Endodermal cell (in vitro differentiated cells): ENCODE data around the gene WDR86. TPM values are rescaled to one million over a fixed set of nuclear protein-coding genes. Genes with fewer than 3 reads are reported as not detected.

Experiments
- DNase-seq: peaks from one replicate; pipeline ENCODE4 v3.0.0-alpha.2; 2017
- H3K27ac ChIP-seq: 2 replicates; pipeline ENCODE4 v1.5.1; 2013; ENCODE audit warnings: mild to moderate bottlenecking, low read depth, low read length, moderate library complexity
- H3K27me3 ChIP-seq: 2 replicates; pipeline ENCODE4 v1.6.1; 2013; ENCODE audit warnings: mild to moderate bottlenecking, low read length, moderate library complexity; ENCODE audit not compliant: insufficient read depth, control insufficient read depth, poor library complexity, severe bottlenecking
- H3K36me3 ChIP-seq: 2 replicates; pipeline ENCODE4 v1.7.0; 2013; ENCODE audit warnings: mild to moderate bottlenecking, low read length, moderate library complexity; ENCODE audit not compliant: control insufficient read depth, insufficient read depth
- H3K4me1 ChIP-seq: one replicate; pipeline ENCODE4 v1.7.0; 2013; ENCODE audit warnings: low read length; ENCODE audit not compliant: control insufficient read depth, insufficient read depth
- H3K4me3 ChIP-seq: 2 replicates; pipeline ENCODE4 v1.5.1; 2013; ENCODE audit warnings: mild to moderate bottlenecking, low read length, moderate library complexity
- H3K9ac ChIP-seq: 2 replicates; pipeline ENCODE4 v1.6.1; 2013; ENCODE audit warnings: mild to moderate bottlenecking, low read length, moderate library complexity; ENCODE audit not compliant: poor library complexity, severe bottlenecking; ENCODE audit errors: extremely low read depth
- H3K9me3 ChIP-seq: 2 replicates; pipeline ENCODE4 v1.6.1; 2013; ENCODE audit warnings: mild to moderate bottlenecking, low read length, moderate library complexity; ENCODE audit not compliant: control insufficient read depth
- H3K27ac Mint-ChIP-seq: 2 replicates; pipeline ENCODE4 v1.8.0; 2020; ENCODE audit warnings: mixed read lengths
- H3K27me3 Mint-ChIP-seq: 2 replicates; pipeline ENCODE4 v1.8.0; 2021; ENCODE audit warnings: mild to moderate bottlenecking, mixed read lengths; ENCODE audit not compliant: insufficient read depth
- H3K36me3 Mint-ChIP-seq: 2 replicates; pipeline ENCODE4 v1.8.0; 2020; ENCODE audit warnings: low read depth, mixed read lengths
- H3K4me1 Mint-ChIP-seq: 2 replicates; pipeline ENCODE4 v1.8.0; 2020; ENCODE audit warnings: mixed read lengths
- H3K4me3 Mint-ChIP-seq: 2 replicates; pipeline ENCODE4 v1.8.0; 2020; ENCODE audit warnings: mild to moderate bottlenecking, moderate library complexity, mixed read lengths
- H3K9me3 Mint-ChIP-seq: 2 replicates; pipeline ENCODE4 v1.8.0; 2020; ENCODE audit warnings: mild to moderate bottlenecking, mixed read lengths
- WGBS, 2 experiments: methylation state at CpG; one replicate each; pipeline versions ENCODE4 v1.1.5 to v1.1.7; 2013; ENCODE audit warnings: missing lambda C conversion rate in 2 of 2, mixed read lengths in 1 of 2; ENCODE audit not compliant: insufficient coverage in 1 of 2, insufficient read length in 1 of 2; 5-methylcytosine and 5-hydroxymethylcytosine counted together
- total RNA-seq, 2 donors: library from RNA; stranded (reverse); fragmentation: NEBNext Ultra II Directional in 1 of 2; extraction: Animal tissue kit (Norgen Biotek cat#: 25700) in 1 of 2; gene quantifications; 2 replicates in 1 of 2; 3 replicates in 1 of 2; pipeline ENCODE4 v1.2.1, GENCODE V29; 2021
- TF ChIP-seq, protein P1 (sequence below): fragments of 200-600 bp; sonication (generic); conservative IDR thresholded peaks from 2 replicates; pipeline ENCODE4 v1.5.0; 2021; ENCODE audit warnings: antibody characterized with exemption, mild to moderate bottlenecking

The WDR86 gene
- total RNA-seq, 2 donors from 2014 or later: 83.3 to 94.2 TPM

DNA sequence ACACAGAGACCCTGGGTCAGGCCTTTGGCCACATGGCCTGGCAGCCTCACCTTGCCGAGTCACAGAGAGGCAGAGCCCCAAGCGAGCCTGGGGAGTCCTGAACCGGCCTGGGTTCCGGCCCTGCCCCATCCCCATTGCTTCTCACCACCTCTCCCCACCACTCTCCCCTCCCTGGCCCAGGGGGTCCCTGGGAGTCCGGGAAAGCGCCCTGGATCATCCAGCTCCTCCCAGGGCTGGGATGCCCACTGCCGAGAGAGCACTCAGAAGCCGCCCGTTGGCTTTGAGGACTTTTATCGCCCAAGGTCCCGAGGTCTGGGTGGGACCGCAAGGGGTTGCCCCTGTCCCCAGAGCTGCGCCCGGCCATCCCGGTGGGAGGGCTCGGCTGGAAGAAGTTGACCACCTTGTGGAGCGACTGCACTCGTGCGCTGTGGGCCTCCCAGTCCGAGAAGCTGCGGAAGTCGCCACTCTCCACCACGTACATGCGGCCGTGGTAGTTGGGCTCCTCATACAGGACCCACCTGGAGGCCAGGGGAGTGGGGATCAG is 22.0 kb upstream of the WDR86 start:
- 94 to 95% methylated on average over 19 to 25 of the region's 25 CpGs for WGBS, 2 experiments
- TF ChIP-seq, protein P1, sequence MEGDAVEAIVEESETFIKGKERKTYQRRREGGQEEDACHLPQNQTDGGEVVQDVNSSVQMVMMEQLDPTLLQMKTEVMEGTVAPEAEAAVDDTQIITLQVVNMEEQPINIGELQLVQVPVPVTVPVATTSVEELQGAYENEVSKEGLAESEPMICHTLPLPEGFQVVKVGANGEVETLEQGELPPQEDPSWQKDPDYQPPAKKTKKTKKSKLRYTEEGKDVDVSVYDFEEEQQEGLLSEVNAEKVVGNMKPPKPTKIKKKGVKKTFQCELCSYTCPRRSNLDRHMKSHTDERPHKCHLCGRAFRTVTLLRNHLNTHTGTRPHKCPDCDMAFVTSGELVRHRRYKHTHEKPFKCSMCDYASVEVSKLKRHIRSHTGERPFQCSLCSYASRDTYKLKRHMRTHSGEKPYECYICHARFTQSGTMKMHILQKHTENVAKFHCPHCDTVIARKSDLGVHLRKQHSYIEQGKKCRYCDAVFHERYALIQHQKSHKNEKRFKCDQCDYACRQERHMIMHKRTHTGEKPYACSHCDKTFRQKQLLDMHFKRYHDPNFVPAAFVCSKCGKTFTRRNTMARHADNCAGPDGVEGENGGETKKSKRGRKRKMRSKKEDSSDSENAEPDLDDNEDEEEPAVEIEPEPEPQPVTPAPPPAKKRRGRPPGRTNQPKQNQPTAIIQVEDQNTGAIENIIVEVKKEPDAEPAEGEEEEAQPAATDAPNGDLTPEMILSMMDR: no peak
- Histone ChIP-seq H3K4me1 (peaks cover 8% of the 10 kb centered on the region), H3K9me3 (no peaks in the 10 kb centered on the region), H3K36me3 (no peaks in the 10 kb centered on the region), H3K27ac (no peak overlapping the region), H3K27me3 (no peaks in the 10 kb centered on the region), H3K9ac (no peak overlapping the region), H3K4me3 (no peak overlapping the region)
- no peaks in the 10 kb centered on the region for H3K27me3 Mint-ChIP-seq
- peaks cover 34% of the 10 kb centered on the region for H3K4me1 Mint-ChIP-seq
- no peak overlapping the region for H3K4me3 Mint-ChIP-seq
- H3K9me3 Mint-ChIP-seq: no peaks in the 10 kb centered on the region
- H3K36me3 Mint-ChIP-seq: peaks cover 2% of the 10 kb centered on the region
- no peak for DNase-seq
- H3K27ac Mint-ChIP-seq: no peak overlapping the region

DNA sequence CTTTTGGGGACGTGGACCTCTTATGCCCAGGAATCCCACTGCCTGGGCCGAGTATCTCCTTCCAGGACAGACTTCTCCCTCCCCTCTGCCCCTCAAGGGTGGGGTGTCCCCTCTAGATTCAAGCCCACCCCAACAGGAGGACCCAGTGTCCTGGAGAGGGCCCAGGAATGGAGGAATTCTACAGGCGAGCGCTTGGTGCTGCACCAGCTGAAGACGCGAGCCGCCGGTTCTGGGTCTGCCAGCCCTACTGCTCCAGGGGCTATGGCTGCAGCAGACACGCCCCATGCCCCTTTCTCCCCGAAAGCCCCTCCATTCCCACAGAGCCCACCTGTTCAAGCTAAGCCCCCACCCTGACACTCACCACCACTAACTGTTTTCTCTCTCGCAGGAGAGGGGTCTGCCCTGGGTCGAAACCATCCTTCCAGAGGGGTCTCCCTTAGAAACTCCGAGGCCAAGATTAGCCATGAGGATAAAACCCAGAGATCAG is 21.5 kb upstream of the WDR86 start:
- no peak for DNase-seq
- no peak overlapping the region for H3K27ac Mint-ChIP-seq

DNA sequence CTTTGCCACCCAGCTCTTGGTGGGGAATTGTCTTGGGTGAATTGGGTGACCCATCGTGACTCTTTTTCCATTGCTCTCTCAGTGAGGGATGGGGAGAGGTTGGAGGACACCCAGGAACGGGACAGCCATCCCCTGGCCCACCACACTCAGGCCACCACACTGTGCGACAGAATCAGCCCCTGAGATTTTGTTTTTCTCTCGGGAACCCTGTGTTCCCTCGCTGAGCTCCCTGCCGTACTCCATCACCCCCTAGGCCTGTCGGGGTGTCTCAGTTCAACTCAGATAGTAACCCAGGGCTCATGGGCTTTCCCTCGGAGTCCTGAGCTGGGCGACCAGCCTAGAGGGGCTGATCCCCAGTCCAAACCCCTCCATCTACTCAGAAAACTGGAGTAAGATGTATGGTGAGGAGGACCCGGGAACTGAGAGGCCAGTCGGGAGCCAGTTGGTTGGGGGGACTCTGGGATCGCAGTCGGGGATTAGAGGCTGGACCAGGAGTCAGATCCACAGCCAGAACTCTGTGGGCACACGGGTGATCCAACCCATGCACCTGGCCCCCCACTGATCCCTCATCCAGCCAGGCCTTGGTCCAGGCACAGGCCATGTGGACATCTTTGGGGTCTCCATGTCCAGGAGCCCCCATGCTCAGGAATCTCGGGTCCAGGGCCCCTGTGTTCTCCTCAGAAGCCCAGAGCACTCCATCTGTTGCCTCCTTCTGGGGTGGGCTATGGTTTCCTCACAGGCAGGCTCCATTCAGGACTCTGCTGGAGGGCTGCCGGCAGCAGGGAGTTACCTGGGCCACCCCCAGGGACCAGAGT is 20.8 kb upstream of the WDR86 start:
- Histone ChIP-seq H3K4me3 (no peak overlapping the region), H3K27ac (no peak overlapping the region), H3K27me3 (no peaks in the 10 kb centered on the region), H3K4me1 (peaks cover 12% of the 10 kb centered on the region), H3K9ac (no peak overlapping the region), H3K36me3 (no peaks in the 10 kb centered on the region), H3K9me3 (no peaks in the 10 kb centered on the region)
- no peak overlapping the region for H3K4me3 Mint-ChIP-seq
- no peaks in the 10 kb centered on the region for H3K9me3 Mint-ChIP-seq
- 95 to 100% methylated on average over 7 to 16 of the region's 16 CpGs for WGBS, 2 experiments
- TF ChIP-seq, protein P1: no peak
- no peak overlapping the region for H3K27ac Mint-ChIP-seq
- DNase-seq: no peak
- H3K36me3 Mint-ChIP-seq: no peaks in the 10 kb centered on the region
- peaks cover 43% of the 10 kb centered on the region for H3K4me1 Mint-ChIP-seq
- no peaks in the 10 kb centered on the region for H3K27me3 Mint-ChIP-seq

More for the DNA sequence above, 21.5 kb upstream of the WDR86 start:
- no peak overlapping the region for H3K9ac ChIP-seq
- no peaks in the 10 kb centered on the region for H3K9me3 Mint-ChIP-seq
- H3K4me1 ChIP-seq: peaks cover 10% of the 10 kb centered on the region
- H3K27ac ChIP-seq: no peak overlapping the region
- WGBS, 2 experiments: 90 to 100% methylated on average over 3 to 12 of the region's 13 CpGs
- H3K36me3 Mint-ChIP-seq: no peaks in the 10 kb centered on the region
- no peak overlapping the region for H3K4me3 Mint-ChIP-seq
- H3K4me3 ChIP-seq: no peak overlapping the region
- H3K9me3 ChIP-seq: no peaks in the 10 kb centered on the region
- TF ChIP-seq, protein P1: no peak
- H3K4me1 Mint-ChIP-seq: peaks cover 36% of the 10 kb centered on the region
- H3K36me3 ChIP-seq: no peaks in the 10 kb centered on the region
- H3K27me3 Mint-ChIP-seq: no peaks in the 10 kb centered on the region
- H3K27me3 ChIP-seq: no peaks in the 10 kb centered on the region
